Keratinocyte (primary cell): ENCODE data around the gene FRZB. TPM values are rescaled to one million over a fixed set of nuclear protein-coding genes. Genes with fewer than 3 reads are reported as not detected.

Experiments
- DNase-seq: peaks from one replicate; pipeline ENCODE4 v3.0.0-alpha.2; 2011; ENCODE audit warnings: low read depth, missing footprints, low spot score
- FAIRE-seq: peaks from 2 replicates; lab custom pipeline; 2011; peaks lifted over from hg19 to GRCh38; lab: Jason Lieb, UNC
- H2AFZ ChIP-seq: 2 replicates; pipeline ENCODE4 v1.6.0; 2012; ENCODE audit warnings: low read length, control low read depth, inconsistent platforms; ENCODE audit not compliant: control insufficient read depth
- H3K27ac ChIP-seq: 2 replicates; pipeline ENCODE4 v1.5.1; 2011; ENCODE audit warnings: low read length; ENCODE audit not compliant: control insufficient read depth, insufficient read depth
- H3K27me3 ChIP-seq: 3 replicates; pipeline ENCODE4 v1.6.0; 2011; ENCODE audit warnings: low read length; ENCODE audit not compliant: control insufficient read depth, insufficient read depth; ENCODE audit errors: extremely low read depth
- H3K36me3 ChIP-seq, 2 experiments: 2 replicates in 1 of 2; 3 replicates in 1 of 2; pipeline ENCODE4 v1.5.1; 2011; ENCODE audit warnings: low read length in 2 of 2, mild to moderate bottlenecking in 1 of 2; ENCODE audit not compliant: control insufficient read depth in 2 of 2, insufficient read depth in 2 of 2; ENCODE audit errors: extremely low read depth in 1 of 2
- H3K4me1 ChIP-seq: 3 replicates; pipeline ENCODE4 v1.5.1; 2011; ENCODE audit warnings: low read length; ENCODE audit not compliant: control insufficient read depth, insufficient read depth; ENCODE audit errors: extremely low read depth
- H3K4me2 ChIP-seq: 3 replicates; pipeline ENCODE4 v1.6.0; 2011; ENCODE audit warnings: low read depth, low read length; ENCODE audit not compliant: control insufficient read depth, insufficient read depth; ENCODE audit errors: extremely low read depth
- H3K4me3 ChIP-seq, 3 experiments: fragments of 200-600 bp in 1 of 3; sonication (generic) in 1 of 3; 2 replicates in 2 of 3; 3 replicates in 1 of 3; pipeline ENCODE4 v1.5.1; 2011 to 2016; ENCODE audit warnings: low read length in 3 of 3, mild to moderate bottlenecking in 3 of 3, control low read depth in 2 of 3, inconsistent platforms in 1 of 3, low read depth in 1 of 3, mixed read lengths in 1 of 3, mixed run types in 1 of 3, moderate library complexity in 1 of 3; ENCODE audit not compliant: control insufficient read depth in 2 of 3, insufficient read depth in 2 of 3; ENCODE audit errors: extremely low read depth in 1 of 3
- H3K79me2 ChIP-seq: 2 replicates; pipeline ENCODE4 v1.6.0; 2012; ENCODE audit warnings: low read length; ENCODE audit not compliant: control insufficient read depth, insufficient read depth
- H3K9ac ChIP-seq: 3 replicates; pipeline ENCODE4 v1.6.0; 2011; ENCODE audit warnings: low read length; ENCODE audit not compliant: control insufficient read depth, insufficient read depth; ENCODE audit errors: extremely low read depth
- H3K9me1 ChIP-seq: 3 replicates; pipeline ENCODE4 v1.6.0; 2011; ENCODE audit warnings: low read length; ENCODE audit not compliant: control insufficient read depth, insufficient read depth; ENCODE audit errors: extremely low read depth
- H3K9me3 ChIP-seq: 2 replicates; pipeline ENCODE4 v1.5.1; 2012; ENCODE audit warnings: low read depth, low read length; ENCODE audit not compliant: control insufficient read depth
- H4K20me1 ChIP-seq: 3 replicates; pipeline ENCODE4 v1.6.0; 2011; ENCODE audit warnings: low read length; ENCODE audit not compliant: control insufficient read depth, insufficient read depth; ENCODE audit errors: extremely low read depth
- CTCF ChIP-seq, 3 experiments: IDR thresholded peaks in 1 of 3; conservative IDR thresholded peaks in 1 of 3; optimal IDR thresholded peaks in 1 of 3; 2 replicates in 2 of 3; 3 replicates in 1 of 3; pipeline versions ENCODE3 to v1.5.1; 2011; ENCODE audit warnings: low read length in 3 of 3, mild to moderate bottlenecking in 3 of 3, moderate library complexity in 2 of 3, control low read depth in 1 of 3, inconsistent platforms in 1 of 3; ENCODE audit not compliant: insufficient read depth in 2 of 3; ENCODE audit errors: extremely low read depth in 1 of 3
- EZH2 ChIP-seq: IDR thresholded peaks from one replicate; pipeline ENCODE4 v1.6.1; 2012; ENCODE audit warnings: inconsistent platforms, mild to moderate bottlenecking, low read length, moderate library complexity
- dilution Hi-C: fragments of 300-500 bp; cut with MboI; formaldehyde crosslinking; loops from one replicate; pipeline ENCODE4 v1.7.0; 2020; ENCODE audit warnings: low sequenced_read_pairs; ENCODE audit not compliant: extremely low pct_ligation_motif_present
- polyA plus RNA-seq, 5 experiments: library from polyadenylated mRNA; depleted of rRNA in 3 of 5; stranded (reverse) in 3 of 5; stranded (forward) in 1 of 5; unstranded in 1 of 5; fragments of >200 nt; gene quantifications; 1 replicate in 1 of 5; 2 replicates in 3 of 5; 3 replicates in 1 of 5; pipeline versions ENCODE4 v1.2.1 to v1.2.3, GENCODE V29; 2011 to 2012; ENCODE audit warnings: missing spikeins in 2 of 5, low read depth in 1 of 5, low replicate concordance in 1 of 5

The FRZB gene
- polyA plus RNA-seq, 1 donor (not counting 4 experiments of a cell fraction or from before 2014, with no cell fraction given) = 0.05 TPM

- TF ChIP-seq CTCF (optimal IDR thresholded peaks at IDR 0.05 in 1 of 3, IDR thresholded peaks at IDR 0.05 in 1 of 3, conservative IDR thresholded peaks at IDR 0.05 in 1 of 3; ENCODE audit: extremely low read depth in 1 of 3, insufficient read depth in 2 of 3, low read length in 3 of 3) (no peak), EZH2 (no peak)
- FAIRE-seq = no peak
- no peaks in the 10 kb centered on the region for H3K9me1 ChIP-seq
- H3K4me1 ChIP-seq = no peaks in the 10 kb centered on the region
- no peak overlapping the region for H3K9ac ChIP-seq
- DNase-seq = no peak
- H3K36me3 ChIP-seq = peaks cover 7 to 10% of the 10 kb centered on the region in 2 experiments
- no peak overlapping the region for H3K4me2 ChIP-seq
- no peaks in the 10 kb centered on the region for H3K9me3 ChIP-seq
- no peaks in the 10 kb centered on the region for H3K79me2 ChIP-seq
- dilution Hi-C loops = no loop called here
- H4K20me1 ChIP-seq = no peaks in the 10 kb centered on the region
- no peak overlapping the region for H3K4me3 ChIP-seq
- H2AFZ ChIP-seq = no peak overlapping the region
- H3K27ac ChIP-seq = no peak overlapping the region
- H3K27me3 ChIP-seq = no peaks in the 10 kb centered on the region
Observed at GRCh38 chr2:182906454-182906853, 40.0 kb upstream of the FRZB start.

GRCh38 chr2:182904844-182905243 lies 38.4 kb upstream of the FRZB start:
- no peaks in the 10 kb centered on the region for H3K9me1 ChIP-seq
- no peak overlapping the region for H3K4me3 ChIP-seq
- no peak overlapping the region for H3K27ac ChIP-seq
- DNase-seq = no peak
- no peak overlapping the region for H3K9ac ChIP-seq
- no peak overlapping the region for H2AFZ ChIP-seq
- H4K20me1 ChIP-seq = no peaks in the 10 kb centered on the region
- no peaks in the 10 kb centered on the region for H3K9me3 ChIP-seq
- no peaks in the 10 kb centered on the region for H3K79me2 ChIP-seq
- H3K27me3 ChIP-seq = no peaks in the 10 kb centered on the region
- no peak for TF ChIP-seq EZH2
- no peak for TF ChIP-seq CTCF (optimal IDR thresholded peaks at IDR 0.05 in 1 of 3, IDR thresholded peaks at IDR 0.05 in 1 of 3, conservative IDR thresholded peaks at IDR 0.05 in 1 of 3; ENCODE audit: extremely low read depth in 1 of 3, insufficient read depth in 2 of 3, low read length in 3 of 3)
- dilution Hi-C loops = no loop called here
- no peak overlapping the region for H3K4me2 ChIP-seq
- peaks cover 0 to 6% of the 10 kb centered on the region in 2 experiments for H3K36me3 ChIP-seq
- FAIRE-seq = no peak
- H3K4me1 ChIP-seq = no peaks in the 10 kb centered on the region
